Measurements from ENCODE around the gene PNLIPRP2.

DNA sequence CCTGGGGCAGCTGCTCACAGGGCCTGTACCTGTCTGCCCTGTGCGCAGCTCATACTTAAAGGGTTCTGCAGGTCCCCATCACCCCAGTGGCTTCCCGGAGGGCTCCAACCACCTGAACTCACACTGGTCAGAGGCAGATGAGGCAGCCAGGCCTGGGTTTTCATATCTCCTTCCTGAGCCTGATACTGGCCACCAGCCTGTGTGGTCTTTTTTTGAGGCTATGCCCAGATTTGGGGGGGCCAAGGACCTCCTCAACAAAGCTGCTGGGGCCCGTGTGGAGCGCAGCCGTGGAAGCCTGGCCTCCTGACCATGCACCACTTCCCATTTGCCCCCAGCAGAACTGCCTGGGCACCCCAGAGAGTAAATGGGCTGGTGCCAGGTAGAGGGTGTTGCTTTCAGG is 25.7 kb downstream of the PNLIPRP2 start:
- TF ChIP-seq YY1 (IDR thresholded peaks at IDR 0.05; ENCODE audit: insufficient read depth, insufficient read length) (no peak), ZNF274 (IDR thresholded peaks at IDR 0.05; ENCODE audit: low read depth, low read length) (no peak)

Measured in NT2/D1 (cell line).